Measurements from ENCODE around the gene ZBTB49.

The ZBTB49 gene

GRCh38 chr4:4326166-4326565 lies 36.1 kb downstream of the ZBTB49 start:
- no peak for TF ChIP-seq ZNF274 (IDR thresholded peaks at IDR 0.05; ENCODE audit: low read depth, low read length)
- no peak overlapping the region for H3K4me3 ChIP-seq (ENCODE audit: low read length)

GRCh38 chr4:4327652-4328121 lies 37.6 kb downstream of the ZBTB49 start:
- no peak overlapping the region for H3K4me3 ChIP-seq (ENCODE audit: low read length)
- TF ChIP-seq ZNF274 (IDR thresholded peaks at IDR 0.05; ENCODE audit: low read depth, low read length) = no peak

- no peak overlapping the region for H3K4me3 ChIP-seq (ENCODE audit: low read length)
- no peak for TF ChIP-seq ZNF274 (IDR thresholded peaks at IDR 0.05; ENCODE audit: low read depth, low read length)
These were observed 38.2 kb downstream of the ZBTB49 start for GRCh38 chr4:4328206-4328605.

GRCh38 chr4:4328840-4329239 lies 38.8 kb downstream of the ZBTB49 start:
- no peak for TF ChIP-seq ZNF274 (IDR thresholded peaks at IDR 0.05; ENCODE audit: low read depth, low read length)
- H3K4me3 ChIP-seq (ENCODE audit: low read length) = no peak overlapping the region

GRCh38 chr4:4329496-4329895 lies 39.4 kb downstream of the ZBTB49 start:
- H3K4me3 ChIP-seq (ENCODE audit: low read length) = no peak overlapping the region
- TF ChIP-seq ZNF274 (IDR thresholded peaks at IDR 0.05; ENCODE audit: low read depth, low read length) = no peak

- H3K4me3 ChIP-seq (ENCODE audit: low read length) = no peak overlapping the region
- TF ChIP-seq ZNF274 (IDR thresholded peaks at IDR 0.05; ENCODE audit: low read depth, low read length) = no peak
These were observed 40.7 kb downstream of the ZBTB49 start for GRCh38 chr4:4330794-4331193.

- no peak overlapping the region for H3K4me3 ChIP-seq (ENCODE audit: low read length)
- no peak for TF ChIP-seq ZNF274 (IDR thresholded peaks at IDR 0.05; ENCODE audit: low read depth, low read length)
These were observed 42.5 kb downstream of the ZBTB49 start for GRCh38 chr4:4332529-4332928.

- no peak for TF ChIP-seq ZNF274 (IDR thresholded peaks at IDR 0.05; ENCODE audit: low read depth, low read length)
- H3K4me3 ChIP-seq (ENCODE audit: low read length) = no peak overlapping the region
These were observed 43.2 kb downstream of the ZBTB49 start for GRCh38 chr4:4333265-4333706.

- TF ChIP-seq ZNF274 (IDR thresholded peaks at IDR 0.05; ENCODE audit: low read depth, low read length) = no peak
These were observed 44.9 kb downstream of the ZBTB49 start for GRCh38 chr4:4334798-4335520.

GRCh38 chr4:4338210-4339001 lies 48.4 kb downstream of the ZBTB49 start:
- no peak for TF ChIP-seq ZNF274 (IDR thresholded peaks at IDR 0.05; ENCODE audit: low read depth, low read length)
- H3K4me3 ChIP-seq (ENCODE audit: low read length) = no peak overlapping the region

More at GRCh38 chr4:4334798-4335520, 44.9 kb downstream of the ZBTB49 start:
- no peak overlapping the region for H3K4me3 ChIP-seq (ENCODE audit: low read length)

GRCh38 chr4:4339504-4340085 lies 49.5 kb downstream of the ZBTB49 start:
- no peak for TF ChIP-seq ZNF274 (IDR thresholded peaks at IDR 0.05; ENCODE audit: low read depth, low read length)
- H3K4me3 ChIP-seq (ENCODE audit: low read length) = no peak overlapping the region

- no peak overlapping the region; the same call in 1 of the 2 replicates for H3K4me3 ChIP-seq (ENCODE audit: low read length)
- TF ChIP-seq ZNF274 (IDR thresholded peaks at IDR 0.05; ENCODE audit: low read depth, low read length) = no peak
These were observed 52.0 kb downstream of the ZBTB49 start for GRCh38 chr4:4341861-4342650.

- H3K4me3 ChIP-seq (ENCODE audit: low read length) = no peak overlapping the region; the same call in 1 of the 2 replicates
These were observed 53.0 kb downstream of the ZBTB49 start for GRCh38 chr4:4343038-4343437.

More at GRCh38 chr4:4343038-4343437, 53.0 kb downstream of the ZBTB49 start:
- no peak for TF ChIP-seq ZNF274 (IDR thresholded peaks at IDR 0.05; ENCODE audit: low read depth, low read length)
